Caki2 (cell line): ENCODE data around the gene LIMS3. TPM values are rescaled to one million over a fixed set of nuclear protein-coding genes. Genes with fewer than 3 reads are reported as not detected.

Experiments
- total RNA-seq: library from RNA; depleted of rRNA; stranded (reverse); fragments of >200 nt; shearing (Covaris generic); gene quantifications from 2 replicates; pipeline ENCODE4 v1.2.3, GENCODE V29; 2014; ENCODE audit warnings: low replicate concordance; rRNA removed

LIMS3 gene
- total RNA-seq, 1 experiment from 2014 or later: 0.91 TPM

Other genes with a start within 250 kb of the LIMS3 start
- 0.81 and 3.3 TPM in 2 replicates for gene RGPD5, start 104.4 kb upstream of the LIMS3 start, total RNA-seq
- 49.4 and 61.6 TPM in 2 replicates for gene MALL, start 217.1 kb downstream of the LIMS3 start, total RNA-seq